HepG2 (cell line): Measurements from ENCODE around the gene MYO5A. TPM values are rescaled to one million over a fixed set of nuclear protein-coding genes. Genes with fewer than 3 reads are reported as not detected.

Source experiments
- CENPX ChIP-seq: sonication (generic); formaldehyde crosslinking; IDR thresholded peaks from 2 replicates; pipeline ENCODE4 v1.9.0; 2021; ENCODE audit warnings: mild to moderate bottlenecking, missing genetic modification reagents, moderate library complexity
- DR1 ChIP-seq: sonication (generic); formaldehyde crosslinking; IDR thresholded peaks from 2 replicates; pipeline ENCODE4 v1.8.0; 2021; ENCODE audit warnings: mild to moderate bottlenecking, missing genetic modification reagents, inconsistent platforms
- GFI1 ChIP-seq: sonication (generic); formaldehyde crosslinking; IDR thresholded peaks from 2 replicates; pipeline ENCODE4 v1.5.0; 2020; ENCODE audit warnings: missing genetic modification reagents, mild to moderate bottlenecking, borderline replicate concordance
- HDAC2 ChIP-seq: sonication (generic); formaldehyde crosslinking; IDR thresholded peaks from 2 replicates; pipeline ENCODE4 v1.4.0; 2020; ENCODE audit warnings: missing genetic modification reagents
- HNRNPL ChIP-seq: fragments of 200-400 bp; formaldehyde crosslinking; IDR thresholded peaks from 2 replicates; pipeline ENCODE4 v1.6.1; 2017; ENCODE audit warnings: mild to moderate bottlenecking, low read depth, low read length
- MED8 ChIP-seq: sonication (generic); formaldehyde crosslinking; IDR thresholded peaks from 2 replicates; pipeline ENCODE4 v1.8.1; 2023; ENCODE audit warnings: mild to moderate bottlenecking, missing genetic modification reagents; ENCODE audit not compliant: insufficient replicate concordance
- RARA ChIP-seq: IDR thresholded peaks from 2 replicates; pipeline ENCODE4 v1.6.1; 2016; ENCODE audit warnings: missing genetic modification reagents, missing compliant biosample characterization
- RBM39 ChIP-seq: fragments of 200-400 bp; formaldehyde crosslinking; IDR thresholded peaks from one replicate; pipeline ENCODE4 v1.6.1; 2018; ENCODE audit warnings: antibody characterized with exemption, mild to moderate bottlenecking, low read depth, low read length; ENCODE audit not compliant: poor library complexity, severe bottlenecking
- RFX5 ChIP-seq: IDR thresholded peaks from 2 replicates; pipeline ENCODE4 v1.6.1; 2011; ENCODE audit warnings: low read depth, low read length, improper control_type of control experiment
- ZFP37 ChIP-seq: sonication (generic); formaldehyde crosslinking; IDR thresholded peaks from 2 replicates; pipeline ENCODE4 v1.4.0; 2020; ENCODE audit warnings: missing genetic modification reagents, borderline replicate concordance
- ZFP41 ChIP-seq: sonication (generic); formaldehyde crosslinking; IDR thresholded peaks from 2 replicates; pipeline ENCODE4 v1.4.0; 2020; ENCODE audit warnings: mild to moderate bottlenecking, missing genetic modification reagents, borderline replicate concordance
- ZNF430 ChIP-seq: sonication (generic); formaldehyde crosslinking; IDR thresholded peaks from 2 replicates; pipeline ENCODE4 v1.9.0; 2021; ENCODE audit warnings: mild to moderate bottlenecking, missing genetic modification reagents
- ZNF460 ChIP-seq: sonication (generic); formaldehyde crosslinking; IDR thresholded peaks from 2 replicates; pipeline ENCODE4 v1.5.1; 2020; ENCODE audit warnings: missing genetic modification reagents, mild to moderate bottlenecking, borderline replicate concordance
- polyA plus RNA-seq, 8 experiments: library from polyadenylated mRNA; depleted of rRNA in 3 of 8; stranded (reverse) in 7 of 8; unstranded in 1 of 8; fragments of >200 nt; fragmentation: Illumina TruSeq in 4 of 8; extraction: Trizol in 4 of 8; gene quantifications; 2 replicates each; pipeline versions ENCODE4 v1.2.1 to v1.2.3, GENCODE V29; 2011 to 2016; ENCODE audit warnings: low read depth in 4 of 8, missing spikeins in 1 of 8, mixed read lengths in 1 of 8; ENCODE audit not compliant: insufficient read depth in 1 of 8
- total RNA-seq, 5 experiments: library from RNA; depleted of rRNA; stranded (reverse); fragments of >200 nt; fragmentation: Illumina TruSeq; extraction: Trizol; gene quantifications; 2 replicates each; pipeline ENCODE4 v1.2.3, GENCODE V29; 2016; ENCODE audit warnings: low read depth in 1 of 5
- TF ChIP-seq, protein P1 (sequence below): sonication (generic); formaldehyde crosslinking; IDR thresholded peaks from 2 replicates; pipeline ENCODE4 v1.5.1; 2020; ENCODE audit warnings: missing genetic modification reagents, mild to moderate bottlenecking, borderline replicate concordance
- TF ChIP-seq, protein P2 (sequence below): sonication (generic); formaldehyde crosslinking; IDR thresholded peaks from 2 replicates; pipeline ENCODE4 v1.9.0; 2022; ENCODE audit warnings: low read depth, missing genetic modification reagents
- TF ChIP-seq, protein P3 (sequence below), 2 experiments: sonication (generic) in 1 of 2; formaldehyde crosslinking in 1 of 2; IDR thresholded peaks; 2 replicates each; pipeline versions ENCODE4 v1.4.0 to v1.6.1; 2018 to 2020; ENCODE audit warnings: missing genetic modification reagents in 2 of 2, borderline replicate concordance in 1 of 2, low read depth in 1 of 2, mild to moderate bottlenecking in 1 of 2, missing biosample characterization in 1 of 2
- TF ChIP-seq, protein P4 (sequence below): sonication (generic); formaldehyde crosslinking; IDR thresholded peaks from 2 replicates; pipeline ENCODE4 v1.8.1; 2022; ENCODE audit warnings: mild to moderate bottlenecking, missing genetic modification reagents
- TF ChIP-seq, protein P5 (sequence below), 2 experiments: sonication (generic) in 1 of 2; formaldehyde crosslinking in 1 of 2; IDR thresholded peaks; 2 replicates each; pipeline versions ENCODE4 v1.5.1 to v1.6.1; 2011 to 2020; ENCODE audit warnings: borderline replicate concordance in 1 of 2, low read depth in 1 of 2, low read length in 1 of 2, mild to moderate bottlenecking in 1 of 2, missing genetic modification reagents in 1 of 2, moderate library complexity in 1 of 2

MYO5A gene
- total and polyA plus RNA-seq, 2 of the 13 experiments (the other 11 are each of a cell fraction or from before 2014, with no cell fraction given): 2.8 to 4.8 TPM

DNA sequence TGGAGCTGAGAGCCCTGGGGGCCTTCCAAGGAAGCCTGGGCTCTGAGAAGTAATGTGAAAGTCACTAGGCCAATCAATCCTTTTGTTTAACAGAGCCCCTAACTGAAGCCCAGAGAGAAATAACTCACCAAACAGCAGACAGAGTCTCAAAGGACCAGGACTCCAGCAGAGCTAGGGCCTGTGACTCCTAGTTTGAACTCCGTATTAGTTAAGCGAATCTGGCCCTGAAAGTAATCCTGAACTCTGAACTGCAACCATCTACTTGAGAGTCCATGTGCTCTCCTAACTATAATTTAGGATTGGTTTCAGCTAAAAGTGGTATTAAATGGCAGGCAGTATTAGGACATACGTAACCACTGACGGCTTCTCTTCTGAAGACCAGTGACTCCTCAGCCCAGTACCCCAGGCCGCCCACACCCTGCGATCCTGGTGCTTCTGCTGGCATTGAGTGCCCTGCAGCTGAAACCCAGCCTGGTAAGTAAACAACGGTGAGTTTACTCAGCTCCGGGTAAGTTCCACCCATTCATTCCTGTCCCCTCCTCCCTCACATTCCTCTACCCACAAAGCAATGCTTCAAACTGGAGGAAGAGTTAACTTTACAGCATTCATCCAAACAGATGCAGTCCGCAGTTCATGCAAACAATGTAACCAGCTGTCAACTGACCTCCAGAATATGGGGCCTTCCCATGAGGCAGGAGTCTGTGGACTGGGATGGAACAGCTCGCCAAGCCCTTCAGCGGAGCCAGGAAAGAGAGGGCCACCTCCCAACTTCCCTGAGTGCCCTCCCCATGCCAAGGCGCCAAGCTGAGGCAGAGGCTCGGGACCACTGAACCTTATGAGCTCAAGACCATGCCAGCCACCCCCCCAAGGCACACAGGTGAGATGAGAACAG is 240.4 kb downstream of the MYO5A start (continued):
- TF ChIP-seq, protein P1, sequence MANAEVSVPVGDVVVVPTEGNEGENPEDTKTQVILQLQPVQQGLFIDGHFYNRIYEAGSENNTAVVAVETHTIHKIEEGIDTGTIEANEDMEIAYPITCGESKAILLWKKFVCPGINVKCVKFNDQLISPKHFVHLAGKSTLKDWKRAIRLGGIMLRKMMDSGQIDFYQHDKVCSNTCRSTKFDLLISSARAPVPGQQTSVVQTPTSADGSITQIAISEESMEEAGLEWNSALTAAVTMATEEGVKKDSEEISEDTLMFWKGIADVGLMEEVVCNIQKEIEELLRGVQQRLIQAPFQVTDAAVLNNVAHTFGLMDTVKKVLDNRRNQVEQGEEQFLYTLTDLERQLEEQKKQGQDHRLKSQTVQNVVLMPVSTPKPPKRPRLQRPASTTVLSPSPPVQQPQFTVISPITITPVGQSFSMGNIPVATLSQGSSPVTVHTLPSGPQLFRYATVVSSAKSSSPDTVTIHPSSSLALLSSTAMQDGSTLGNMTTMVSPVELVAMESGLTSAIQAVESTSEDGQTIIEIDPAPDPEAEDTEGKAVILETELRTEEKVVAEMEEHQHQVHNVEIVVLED (CRISPR knock-in tag): peak; percentile 63; the same call in 1 of the 2 replicates
- TF ChIP-seq RARA (CRISPR knock-in tag) (peak; percentile 87), MED8 (CRISPR knock-in tag) (peak; percentile 89), RFX5 (no peak), GFI1 (CRISPR knock-in tag) (peak; percentile 90), CENPX (CRISPR knock-in tag) (no peak), RBM39 (no peak), ZFP37 (CRISPR knock-in tag) (peak; percentile 94; the same call in 1 of the 2 replicates), HDAC2 (CRISPR knock-in tag) (peak; percentile 98), ZNF460 (no peak; the same call in 1 of the 2 replicates), ZNF430 (0 out of 2 replicates have a peak, but pooled peaks have one; percentile 38), DR1 (CRISPR knock-in tag) (peak; percentile 81), HNRNPL (peak; percentile 93), ZFP41 (no peak)
- TF ChIP-seq, protein P2, sequence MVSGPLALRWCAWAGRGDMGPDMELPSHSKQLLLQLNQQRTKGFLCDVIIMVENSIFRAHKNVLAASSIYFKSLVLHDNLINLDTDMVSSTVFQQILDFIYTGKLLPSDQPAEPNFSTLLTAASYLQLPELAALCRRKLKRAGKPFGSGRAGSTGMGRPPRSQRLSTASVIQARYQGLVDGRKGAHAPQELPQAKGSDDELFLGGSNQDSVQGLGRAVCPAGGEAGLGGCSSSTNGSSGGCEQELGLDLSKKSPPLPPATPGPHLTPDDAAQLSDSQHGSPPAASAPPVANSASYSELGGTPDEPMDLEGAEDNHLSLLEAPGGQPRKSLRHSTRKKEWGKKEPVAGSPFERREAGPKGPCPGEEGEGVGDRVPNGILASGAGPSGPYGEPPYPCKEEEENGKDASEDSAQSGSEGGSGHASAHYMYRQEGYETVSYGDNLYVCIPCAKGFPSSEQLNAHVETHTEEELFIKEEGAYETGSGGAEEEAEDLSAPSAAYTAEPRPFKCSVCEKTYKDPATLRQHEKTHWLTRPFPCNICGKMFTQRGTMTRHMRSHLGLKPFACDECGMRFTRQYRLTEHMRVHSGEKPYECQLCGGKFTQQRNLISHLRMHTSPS (CRISPR knock-in tag): peak; percentile 99
- TF ChIP-seq, protein P3, sequence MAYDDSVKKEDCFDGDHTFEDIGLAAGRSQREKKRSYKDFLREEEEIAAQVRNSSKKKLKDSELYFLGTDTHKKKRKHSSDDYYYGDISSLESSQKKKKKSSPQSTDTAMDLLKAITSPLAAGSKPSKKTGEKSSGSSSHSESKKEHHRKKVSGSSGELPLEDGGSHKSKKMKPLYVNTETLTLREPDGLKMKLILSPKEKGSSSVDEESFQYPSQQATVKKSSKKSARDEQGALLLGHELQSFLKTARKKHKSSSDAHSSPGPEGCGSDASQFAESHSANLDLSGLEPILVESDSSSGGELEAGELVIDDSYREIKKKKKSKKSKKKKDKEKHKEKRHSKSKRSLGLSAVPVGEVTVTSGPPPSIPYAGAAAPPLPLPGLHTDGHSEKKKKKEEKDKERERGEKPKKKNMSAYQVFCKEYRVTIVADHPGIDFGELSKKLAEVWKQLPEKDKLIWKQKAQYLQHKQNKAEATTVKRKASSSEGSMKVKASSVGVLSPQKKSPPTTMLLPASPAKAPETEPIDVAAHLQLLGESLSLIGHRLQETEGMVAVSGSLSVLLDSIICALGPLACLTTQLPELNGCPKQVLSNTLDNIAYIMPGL (CRISPR knock-in tag; IDR thresholded peaks at IDR 0.05; ENCODE audit: borderline replicate concordance in 1 of 2, low read depth in 1 of 2): peak; percentile 63 to 85; a peak in 3 of 4 replicates
- TF ChIP-seq, protein P4, sequence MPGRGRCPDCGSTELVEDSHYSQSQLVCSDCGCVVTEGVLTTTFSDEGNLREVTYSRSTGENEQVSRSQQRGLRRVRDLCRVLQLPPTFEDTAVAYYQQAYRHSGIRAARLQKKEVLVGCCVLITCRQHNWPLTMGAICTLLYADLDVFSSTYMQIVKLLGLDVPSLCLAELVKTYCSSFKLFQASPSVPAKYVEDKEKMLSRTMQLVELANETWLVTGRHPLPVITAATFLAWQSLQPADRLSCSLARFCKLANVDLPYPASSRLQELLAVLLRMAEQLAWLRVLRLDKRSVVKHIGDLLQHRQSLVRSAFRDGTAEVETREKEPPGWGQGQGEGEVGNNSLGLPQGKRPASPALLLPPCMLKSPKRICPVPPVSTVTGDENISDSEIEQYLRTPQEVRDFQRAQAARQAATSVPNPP (CRISPR knock-in tag): no peak
- TF ChIP-seq, protein P5, sequence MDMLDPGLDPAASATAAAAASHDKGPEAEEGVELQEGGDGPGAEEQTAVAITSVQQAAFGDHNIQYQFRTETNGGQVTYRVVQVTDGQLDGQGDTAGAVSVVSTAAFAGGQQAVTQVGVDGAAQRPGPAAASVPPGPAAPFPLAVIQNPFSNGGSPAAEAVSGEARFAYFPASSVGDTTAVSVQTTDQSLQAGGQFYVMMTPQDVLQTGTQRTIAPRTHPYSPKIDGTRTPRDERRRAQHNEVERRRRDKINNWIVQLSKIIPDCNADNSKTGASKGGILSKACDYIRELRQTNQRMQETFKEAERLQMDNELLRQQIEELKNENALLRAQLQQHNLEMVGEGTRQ (IDR thresholded peaks at IDR 0.05; ENCODE audit: low read depth, low read length): no peak
- TF ChIP-seq, protein P5 (CRISPR knock-in tag; IDR thresholded peaks at IDR 0.05; ENCODE audit: borderline replicate concordance): no peak
